ENCODE data around the gene ZIC1. TPM values are rescaled to one million over a fixed set of nuclear protein-coding genes. Genes with fewer than 3 reads are reported as not detected.
A peak's percentile ranks its signal among the peaks of the same experiment; 100 is the strongest.

The ZIC1 gene
- total RNA-seq, 1 donor from 2014 or later, result 1.9 TPM

- no peak for DNase-seq
Measured at GRCh38 chr3:147380387-147380951, 28.7 kb upstream of the ZIC1 start.

- DNase-seq, result no peak
Measured at GRCh38 chr3:147380977-147381376, 28.2 kb upstream of the ZIC1 start.

- no peak for DNase-seq
Measured at GRCh38 chr3:147381596-147381995, 27.6 kb upstream of the ZIC1 start.

- DNase-seq, result no peak
Measured at GRCh38 chr3:147383617-147384016, 25.5 kb upstream of the ZIC1 start.

- no peak for DNase-seq
Measured at GRCh38 chr3:147384210-147385058, 24.7 kb upstream of the ZIC1 start.

- DNase-seq, result no peak
Measured at GRCh38 chr3:147385059-147386012, 23.8 kb upstream of the ZIC1 start.

- no peak for DNase-seq
Measured at GRCh38 chr3:147387291-147387884, 21.8 kb upstream of the ZIC1 start.

- DNase-seq, result no peak
Measured at GRCh38 chr3:147387885-147388699, 21.1 kb upstream of the ZIC1 start.

GRCh38 chr3:147388700-147389580 is 20.2 kb upstream of the ZIC1 start:
- no peak for DNase-seq

- DNase-seq, result no peak
Measured at GRCh38 chr3:147389717-147390116, 19.4 kb upstream of the ZIC1 start.

- peak; percentile 27 for DNase-seq
Measured at GRCh38 chr3:147390589-147391569, 18.3 kb upstream of the ZIC1 start.

GRCh38 chr3:147391781-147392624 is 17.2 kb upstream of the ZIC1 start:
- peak; percentile 88 for DNase-seq

GRCh38 chr3:147392625-147392946 is 16.6 kb upstream of the ZIC1 start:
- no peak for DNase-seq

GRCh38 chr3:147393261-147393942 is 15.8 kb upstream of the ZIC1 start:
- DNase-seq, result peak; percentile 66

GRCh38 chr3:147393943-147394883 is 15.0 kb upstream of the ZIC1 start:
- DNase-seq, result peak; percentile 35

- DNase-seq, result no peak
Measured at GRCh38 chr3:147394884-147395225, 14.3 kb upstream of the ZIC1 start.
